DMS79 (cell line): ENCODE results near the gene CFAP61.
"Not testable (repeated sequence)": the region's sequence is repeated elsewhere in the genome, so short reads cannot be mapped to it uniquely, and the experiment has no call there.

Source experiments
- DNase-seq: peaks from one replicate; lab custom pipeline; 2025; lab: John Stamatoyannopoulos, UW

Gene CFAP61

DNA sequence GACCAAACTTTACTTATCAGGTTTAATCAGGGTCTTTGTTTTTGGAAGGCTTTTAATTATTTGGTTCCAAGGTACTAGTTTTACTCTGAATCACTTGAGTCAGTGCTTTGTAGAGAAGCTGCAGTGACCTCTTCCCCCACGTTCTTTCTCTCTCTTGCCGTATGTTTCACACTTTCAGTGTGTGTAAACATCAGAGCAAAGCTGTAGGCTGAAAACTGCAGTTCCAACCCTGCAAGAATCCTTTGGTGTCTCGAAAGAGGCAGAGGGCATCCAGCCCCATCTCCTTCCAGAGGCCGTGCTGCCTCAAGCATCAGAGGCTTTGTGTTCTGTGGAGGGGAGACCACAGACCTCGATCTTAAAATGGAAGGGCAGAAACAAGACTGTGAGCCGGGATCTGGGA, 42.1 kb downstream of the CFAP61 start:
- no peak for DNase-seq

DNA sequence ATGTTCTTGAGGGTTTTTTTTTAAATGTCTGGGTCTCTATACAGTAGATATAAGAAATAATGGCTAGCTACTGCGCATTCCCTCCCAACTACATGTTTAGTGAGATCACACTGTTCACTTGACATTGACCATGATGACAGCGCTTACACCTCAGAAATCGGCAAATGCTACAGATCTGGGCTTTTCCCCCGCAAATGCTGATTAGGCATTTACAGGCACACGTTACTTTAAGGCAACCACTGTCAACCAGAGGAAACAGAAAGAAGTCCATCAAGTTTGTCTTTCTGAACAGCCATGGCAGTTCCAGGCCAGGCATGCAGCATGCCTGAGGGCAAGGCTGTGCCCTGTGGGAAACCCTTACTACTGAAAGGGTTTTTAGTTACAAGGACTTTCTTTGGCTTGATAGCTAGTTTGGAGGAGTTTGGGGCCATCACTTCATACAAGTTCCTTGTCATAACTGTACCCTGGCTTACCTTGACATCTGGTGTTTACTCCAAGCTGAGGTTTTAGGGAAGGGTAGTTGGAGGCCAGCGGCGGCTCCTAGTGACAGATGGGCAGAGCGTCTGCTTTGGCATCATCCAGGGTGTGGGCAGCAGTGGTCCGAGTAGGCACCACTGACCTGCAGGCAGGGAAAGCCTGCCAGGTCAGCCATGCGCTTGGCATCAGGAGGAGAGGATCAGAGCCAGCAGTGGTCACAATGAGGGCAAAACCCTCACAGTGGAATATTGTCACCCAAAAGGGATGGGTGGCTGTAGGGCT, 43.0 kb downstream of the CFAP61 start:
- DNase-seq = no peak

DNA sequence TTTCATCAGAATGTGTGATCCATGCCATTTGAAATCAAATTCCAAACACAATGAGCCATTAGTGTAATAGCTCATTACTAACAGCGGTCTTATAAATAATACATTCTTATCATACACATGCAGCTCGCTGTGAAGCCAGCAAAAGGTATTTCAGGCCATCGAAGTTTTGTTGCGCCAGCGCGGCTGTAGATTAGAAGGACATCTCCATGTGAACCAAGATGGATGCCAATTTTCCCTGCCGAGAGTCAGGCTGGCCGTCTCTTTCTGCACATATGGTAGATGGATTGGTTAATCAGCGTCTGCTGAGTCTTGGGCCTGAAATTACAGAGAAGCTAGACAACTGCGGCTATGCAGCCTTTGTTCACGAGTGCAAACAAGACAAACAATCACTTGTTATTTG, 44.1 kb downstream of the CFAP61 start:
- DNase-seq = no peak

DNA sequence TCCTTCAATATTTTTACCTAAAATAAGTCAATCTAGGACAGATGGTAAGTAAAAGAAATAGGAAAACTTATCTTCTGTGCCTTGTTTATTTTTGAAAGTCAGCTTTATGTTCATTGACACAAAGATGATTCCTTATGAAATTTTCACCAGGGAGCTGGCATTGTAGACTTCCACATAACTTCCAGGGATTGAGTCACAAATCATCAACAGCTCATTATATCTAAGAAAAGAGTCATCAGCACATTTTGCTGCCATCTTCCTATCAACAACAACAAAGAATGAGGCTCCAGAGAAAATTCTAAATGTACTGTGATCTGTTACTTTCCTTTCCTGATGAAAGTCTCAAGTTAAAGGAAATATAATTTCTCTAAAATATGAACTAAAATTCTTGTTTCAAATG, 48.5 kb downstream of the CFAP61 start:
- DNase-seq = no peak

DNA sequence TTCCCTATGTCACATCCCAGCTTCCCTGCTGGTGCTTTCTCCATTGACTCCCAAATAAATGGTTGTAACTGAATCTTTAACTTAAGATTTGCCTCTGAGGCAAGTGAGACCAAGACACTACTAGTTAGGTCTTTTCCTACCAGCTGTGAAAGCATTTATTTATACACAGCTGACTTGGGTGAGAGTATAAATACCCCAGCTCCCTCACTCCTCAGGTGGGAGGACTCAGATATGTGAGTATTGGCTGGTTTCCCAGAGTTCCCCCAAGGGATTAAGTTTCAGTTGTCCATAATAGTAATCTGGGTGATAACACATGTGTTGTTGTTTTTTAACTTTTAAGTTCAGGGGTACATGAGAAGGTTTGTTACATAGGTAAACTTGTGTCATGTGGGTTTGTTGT, 49.8 kb downstream of the CFAP61 start:
- DNase-seq = no peak

DNA sequence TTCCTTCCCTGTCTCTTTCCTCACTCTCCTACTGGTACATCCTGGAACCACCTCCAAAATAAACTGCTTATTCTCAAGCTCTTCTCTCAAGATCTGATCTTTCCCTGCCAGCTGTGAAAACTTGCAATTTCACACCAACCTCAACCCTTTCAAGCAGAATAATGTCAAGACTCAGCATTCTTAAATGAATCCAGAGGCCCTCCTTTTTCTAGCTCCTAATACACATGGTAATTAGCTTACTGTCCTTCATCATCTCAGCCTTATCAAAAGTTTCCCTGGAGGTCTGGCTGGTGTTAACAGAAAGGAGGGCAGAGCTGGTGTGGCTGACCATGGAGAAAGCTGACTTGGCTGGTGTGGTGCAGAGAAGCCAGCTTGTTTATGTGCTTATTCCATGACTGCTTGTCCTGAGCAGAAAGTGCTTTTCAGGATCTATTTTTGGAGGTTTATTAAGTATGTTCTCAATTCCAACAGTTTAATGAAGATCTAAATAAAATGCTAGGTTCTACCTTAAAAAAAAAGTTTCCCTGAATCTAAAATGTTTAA, 50.5 kb downstream of the CFAP61 start:
- no peak for DNase-seq

DNA sequence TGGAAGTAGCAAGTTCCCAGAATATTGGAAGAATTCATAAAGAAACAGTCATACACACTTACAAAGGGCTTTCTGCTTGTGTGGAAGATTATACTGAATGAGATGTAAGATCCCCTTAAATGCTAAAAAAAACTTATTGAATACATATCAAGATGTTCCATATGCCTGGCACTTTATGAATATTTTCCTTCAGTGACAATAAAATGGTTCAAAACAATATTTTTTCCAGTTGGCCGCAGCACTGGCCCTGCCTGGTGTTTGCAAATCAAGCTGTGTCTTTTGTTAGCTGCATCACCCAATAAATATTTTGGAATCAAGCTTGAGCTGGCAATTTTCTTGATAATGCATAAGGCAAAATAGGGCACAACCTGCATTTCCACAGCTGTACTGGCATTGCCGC, 51.2 kb downstream of the CFAP61 start:
- no peak for DNase-seq

DNA sequence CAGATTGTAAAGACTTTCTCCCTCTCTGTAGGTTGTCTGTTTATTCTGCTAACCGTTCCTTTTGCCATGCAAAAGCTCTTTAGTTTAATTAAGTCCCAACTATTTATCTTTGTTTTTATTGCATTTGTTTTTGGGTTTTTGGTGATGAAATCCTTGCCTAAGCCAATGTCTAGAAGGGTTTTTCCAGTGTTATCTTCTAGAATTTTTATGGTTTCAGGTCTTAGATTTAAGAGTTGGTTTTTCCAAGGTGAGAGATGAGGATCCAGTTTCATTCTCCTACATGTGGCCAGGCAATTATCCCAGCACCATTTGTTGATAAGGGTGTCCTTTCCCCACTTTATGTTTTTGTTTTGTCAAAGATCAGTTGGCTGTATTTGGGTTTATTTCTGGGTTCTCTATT, 70.9 kb downstream of the CFAP61 start:
- DNase-seq = not testable (repeated sequence)

DNA sequence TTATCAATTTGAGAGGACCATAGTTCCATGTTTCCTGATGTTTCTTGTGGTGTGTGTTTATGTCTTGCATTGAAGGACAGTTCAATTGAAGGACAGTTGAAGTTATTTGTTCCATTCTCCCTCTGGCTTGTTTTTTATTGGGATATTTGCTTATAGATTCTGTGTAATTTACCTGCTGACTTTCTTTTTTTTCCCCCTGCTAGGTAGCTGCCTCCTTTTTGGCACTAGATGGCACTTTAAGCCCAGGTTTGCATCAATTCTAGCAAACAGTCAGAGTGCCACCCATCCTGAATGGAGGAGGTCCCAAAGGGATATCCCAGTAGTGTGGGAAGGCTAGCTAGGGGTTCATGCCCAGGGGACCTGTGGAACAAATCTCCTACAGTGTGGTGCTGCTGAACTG, 78.1 kb downstream of the CFAP61 start:
- DNase-seq = no peak

DNA sequence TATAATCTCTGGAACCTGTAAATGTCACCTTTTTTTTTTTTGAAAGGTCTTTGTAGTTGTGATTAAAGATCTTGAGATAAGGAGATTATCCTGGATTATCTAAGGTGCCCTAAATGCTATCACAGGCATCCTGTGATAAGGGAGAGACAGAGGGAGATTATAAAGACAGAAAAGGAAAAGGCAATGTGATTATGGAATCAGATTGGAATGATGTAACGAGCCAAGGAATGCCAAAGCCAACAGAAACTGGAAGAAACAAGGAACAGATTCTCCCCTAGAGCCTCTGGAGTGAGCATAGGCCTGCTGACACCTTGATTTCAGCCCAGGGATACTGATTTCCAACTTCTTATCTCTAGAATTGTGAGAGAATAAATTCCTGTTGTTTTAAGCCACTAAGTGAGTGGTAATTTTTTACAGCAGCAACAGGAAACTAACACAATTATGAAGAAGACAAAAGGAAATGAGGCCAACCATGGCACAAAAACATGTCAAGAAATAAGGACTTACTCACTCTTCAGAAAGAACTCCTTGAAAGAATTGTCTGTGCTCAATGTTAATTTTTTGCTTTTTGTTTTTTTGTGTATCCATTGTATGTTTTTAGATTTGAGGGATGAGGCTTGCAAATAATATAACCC, 82.7 kb downstream of the CFAP61 start:
- DNase-seq = no peak

DNA sequence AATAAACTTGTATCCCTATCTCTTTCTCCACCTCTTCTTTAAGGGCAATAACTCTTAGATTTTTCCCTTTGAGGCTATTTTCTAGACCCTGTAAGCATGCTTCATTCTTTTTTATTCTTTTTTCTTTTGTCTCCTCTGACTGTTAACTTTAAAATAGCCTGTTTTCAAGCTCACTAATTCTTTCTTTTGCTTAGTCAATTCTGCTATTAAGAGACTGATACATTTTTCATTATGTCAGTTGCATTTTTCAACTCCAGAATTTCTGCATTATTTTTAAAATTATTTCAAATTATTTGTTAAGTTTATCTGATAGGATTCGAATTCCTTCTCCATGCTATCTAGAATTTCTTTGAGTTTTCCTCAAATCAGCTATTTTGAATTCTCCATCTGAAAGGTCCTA, 84.0 kb downstream of the CFAP61 start:
- no peak for DNase-seq

DNA sequence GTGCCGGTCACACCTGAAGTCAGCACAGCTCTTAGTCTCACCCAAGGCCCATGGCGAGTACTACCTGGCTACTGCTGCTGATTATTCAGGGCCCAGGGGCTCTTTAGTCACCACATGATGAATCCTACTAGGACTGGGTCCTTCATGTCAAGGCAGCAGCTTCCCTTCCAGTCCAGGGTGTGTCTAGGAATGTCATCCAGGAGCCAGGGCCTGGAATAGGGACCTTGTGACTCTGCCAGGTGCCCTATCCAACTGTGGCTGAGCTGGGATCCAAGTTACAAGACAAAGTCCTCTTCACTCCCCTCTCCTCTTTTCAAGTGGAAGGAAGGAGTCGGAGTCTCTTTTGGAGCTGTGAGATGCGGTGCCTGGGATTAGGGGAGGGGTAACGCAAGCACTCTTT, 85.5 kb downstream of the CFAP61 start:
- no peak for DNase-seq

DNA sequence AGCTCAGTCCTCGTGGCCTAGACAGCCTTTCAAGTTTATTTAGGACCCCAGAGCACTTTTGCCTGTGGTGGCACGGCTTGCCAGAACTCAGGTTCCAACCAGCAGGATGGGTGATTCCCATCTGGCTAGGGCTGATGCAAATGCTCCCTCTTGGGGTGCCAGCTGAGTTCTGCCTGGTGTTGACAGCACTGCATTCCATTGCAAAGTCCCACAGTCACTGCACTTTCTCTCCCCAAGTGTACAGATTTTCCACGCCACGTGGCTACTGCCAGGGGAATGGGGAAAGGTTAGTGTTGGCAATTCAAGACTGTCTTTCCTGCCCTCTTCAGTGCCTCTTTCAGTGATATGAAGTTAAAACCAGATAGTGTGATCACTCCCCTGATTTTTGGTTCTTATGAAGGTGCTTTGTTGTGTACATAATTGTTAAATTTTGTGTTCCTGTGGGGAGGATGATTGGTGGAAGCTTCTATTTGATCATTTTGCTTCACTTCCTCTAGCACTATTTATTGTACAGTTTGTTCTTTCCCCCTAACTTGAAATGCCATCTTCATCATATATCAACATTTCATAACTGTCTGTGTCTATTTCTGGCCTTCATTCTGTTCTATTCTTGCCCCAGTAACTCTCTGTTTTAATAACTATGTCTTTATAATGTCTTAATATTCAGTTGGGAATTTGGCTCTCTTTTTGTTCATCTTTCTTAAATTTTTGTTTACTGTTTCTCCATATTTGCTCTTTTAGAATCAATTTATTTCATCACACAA, 86.2 kb downstream of the CFAP61 start:
- no peak for DNase-seq

DNA sequence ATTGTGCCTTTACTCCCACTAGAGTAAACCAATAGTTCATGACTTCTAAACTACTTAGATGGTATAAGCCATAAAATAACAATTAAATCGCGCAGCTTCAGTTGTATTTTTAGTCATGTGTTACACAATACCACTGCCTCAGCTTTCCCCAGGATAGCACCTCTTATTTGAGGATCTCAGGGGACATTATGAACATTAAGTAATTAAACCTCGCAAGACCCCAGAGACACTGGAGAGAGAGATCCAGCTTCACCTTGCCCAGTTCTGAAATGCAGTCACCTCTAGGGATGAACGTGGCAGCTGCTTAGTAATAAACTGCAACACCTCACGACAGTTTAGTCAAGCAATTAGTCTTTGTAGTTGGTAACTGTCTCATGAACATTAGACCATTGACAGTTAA, 87.1 kb downstream of the CFAP61 start:
- DNase-seq = no peak

DNA sequence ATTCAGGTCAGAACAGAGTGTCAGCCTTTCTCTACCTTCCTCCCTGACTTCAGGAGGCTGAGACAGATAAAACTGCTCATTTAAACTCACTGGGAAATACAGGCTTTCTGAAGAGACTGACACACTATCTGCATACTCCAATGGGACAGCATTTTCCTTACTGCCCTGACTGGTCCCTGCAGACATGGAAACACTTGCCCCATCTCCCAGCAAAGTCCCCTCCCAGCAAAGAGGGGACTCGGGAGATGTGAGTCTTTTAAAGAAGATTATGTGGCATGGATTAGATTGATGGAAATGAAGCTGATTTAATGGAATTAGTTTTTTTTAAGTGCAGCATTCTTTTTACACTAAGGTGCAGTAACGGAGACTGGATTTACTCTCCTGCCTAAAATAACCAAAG, 90.8 kb downstream of the CFAP61 start:
- no peak for DNase-seq

DNA sequence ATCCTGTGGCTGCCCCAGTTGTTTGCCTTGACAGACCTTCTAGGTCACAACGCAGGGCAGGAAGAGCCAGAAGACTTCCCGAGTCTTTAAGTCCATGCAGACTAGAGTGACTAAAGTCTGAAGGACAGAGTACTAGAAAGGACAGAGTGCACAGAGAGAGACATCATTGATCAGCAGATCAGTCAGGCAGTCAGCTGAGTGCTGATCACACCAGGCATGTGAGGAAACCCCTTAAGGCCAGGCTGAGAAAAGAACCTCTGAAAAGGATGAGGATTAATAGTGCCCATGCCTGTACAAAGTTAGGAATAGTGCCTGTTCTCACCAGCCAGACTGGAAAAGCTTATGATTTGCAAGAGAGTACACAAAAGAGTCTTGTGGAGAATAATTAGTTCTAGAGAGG, 91.3 kb downstream of the CFAP61 start:
- DNase-seq = no peak

DNA sequence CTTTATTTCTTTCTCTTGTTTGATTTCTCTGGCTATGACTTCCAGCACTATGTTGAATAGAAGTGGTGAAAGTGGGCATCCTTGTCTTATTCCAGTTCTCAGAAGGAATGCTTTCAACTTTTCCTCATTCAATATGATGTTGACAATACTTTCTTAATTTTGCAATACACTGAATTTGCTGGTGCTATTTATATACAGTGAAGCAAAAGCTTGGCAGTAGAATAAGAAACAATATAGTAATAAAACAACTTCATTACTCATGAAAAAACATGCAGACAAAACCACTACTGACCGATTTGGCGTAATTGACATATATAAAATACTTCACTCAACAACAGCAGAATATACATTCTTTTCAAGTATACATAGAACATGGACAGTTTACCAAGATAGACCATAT, 96.4 kb downstream of the CFAP61 start:
- DNase-seq = no peak

DNA sequence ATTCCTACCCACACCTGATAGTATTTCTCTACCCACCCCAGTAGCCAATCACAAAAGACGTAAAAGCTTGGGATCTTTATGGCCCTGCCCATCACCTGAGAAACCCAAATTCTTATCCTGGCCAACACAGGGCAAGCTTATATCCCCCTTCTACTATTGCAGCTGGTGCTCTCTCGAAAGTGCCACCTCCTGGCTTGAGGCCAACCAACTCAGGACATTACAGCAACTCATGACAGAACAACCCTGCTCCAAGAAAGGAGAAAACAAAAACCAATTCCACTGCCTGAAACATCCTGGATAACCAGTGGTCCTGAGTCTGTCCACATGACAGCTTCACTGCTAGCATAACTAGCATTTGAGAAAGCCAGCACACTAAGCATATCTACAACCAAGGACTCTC, 97.9 kb downstream of the CFAP61 start:
- DNase-seq = no peak

DNA sequence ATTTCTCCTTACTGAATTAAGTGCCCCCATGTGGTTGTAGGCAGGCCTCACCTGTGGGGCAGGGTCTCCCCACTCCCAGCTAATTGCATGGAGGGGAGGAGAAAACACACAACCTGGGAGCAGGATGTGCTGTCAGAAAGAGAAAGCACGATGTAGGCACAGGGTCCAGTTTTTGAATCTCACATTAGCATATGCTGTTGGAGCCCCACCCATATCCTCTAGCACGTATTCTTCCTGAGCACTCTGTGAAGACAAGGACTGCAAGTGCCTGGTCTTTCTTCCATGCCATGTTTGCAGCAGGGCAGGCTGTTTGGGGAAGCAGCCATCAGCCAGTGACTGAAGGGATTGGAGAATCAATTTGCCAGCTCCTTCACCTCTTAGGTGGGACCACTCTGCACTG, 108.2 kb downstream of the CFAP61 start:
- no peak for DNase-seq

DNA sequence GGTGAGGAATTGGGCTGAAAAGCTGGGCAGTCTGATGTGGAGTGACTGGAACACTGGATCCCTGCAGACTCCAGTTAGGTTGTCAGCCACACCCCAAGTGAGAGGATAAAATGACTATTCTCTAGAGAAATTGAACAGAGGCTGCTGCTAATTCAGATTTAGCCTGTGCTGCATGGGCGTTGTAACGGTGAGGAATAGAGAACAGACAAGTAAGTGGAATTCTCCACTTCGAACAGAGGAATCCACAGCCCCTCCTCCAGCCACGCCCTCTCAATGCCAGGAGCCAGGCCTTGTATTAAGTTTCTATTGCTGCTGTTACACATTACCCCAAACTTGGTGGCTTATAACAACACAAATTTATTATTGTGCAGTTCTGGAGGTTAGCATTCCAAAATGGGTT, 109.3 kb downstream of the CFAP61 start:
- no peak for DNase-seq

DNA sequence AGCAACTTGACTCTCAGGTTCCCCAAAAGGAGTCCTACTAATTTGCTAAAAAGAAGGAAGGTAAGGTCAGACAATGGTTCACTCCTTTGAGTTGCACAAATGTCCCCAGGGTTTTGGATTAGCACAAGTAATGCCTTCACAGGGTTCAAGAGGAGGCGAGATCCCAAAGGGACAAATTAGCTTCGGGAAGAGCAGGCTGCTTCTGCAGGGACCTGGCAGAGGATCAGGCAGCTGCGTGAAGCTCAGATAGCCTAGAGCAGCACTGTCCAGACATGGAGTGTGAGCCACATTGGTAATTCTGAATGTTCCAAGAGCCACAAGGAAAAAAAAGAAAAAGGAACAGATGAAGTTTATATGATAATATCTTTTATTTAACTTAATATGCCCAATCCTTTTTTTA, 115.4 kb downstream of the CFAP61 start:
- no peak for DNase-seq

DNA sequence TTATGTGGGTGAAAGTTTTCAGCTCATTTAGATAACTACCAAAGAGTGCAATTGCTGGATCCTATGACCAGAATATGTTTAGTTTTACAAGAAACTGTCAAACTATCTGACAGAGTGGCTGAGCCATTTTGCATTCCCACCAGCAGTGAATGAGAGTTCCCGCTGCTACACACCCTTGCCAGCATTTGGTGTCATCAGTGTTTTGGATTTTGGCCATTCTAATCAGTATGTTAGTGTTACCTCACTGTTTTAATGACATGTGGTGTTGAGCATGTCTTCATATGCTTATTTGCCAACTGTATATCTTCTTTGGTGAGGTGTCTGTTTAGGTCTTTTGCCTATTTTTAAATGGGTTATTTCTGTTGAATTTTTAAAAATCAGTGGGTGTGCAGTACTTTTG, 120.9 kb downstream of the CFAP61 start:
- no peak for DNase-seq
